GM12873 (cell line): ENCODE results near the gene ATF7.

ENCODE experiments used
- TF ChIP-seq, protein P1 (sequence below): IDR thresholded peaks from 2 replicates; pipeline ENCODE4 v1.5.1; 2012; ENCODE audit warnings: low read depth, mild to moderate bottlenecking, moderate library complexity, low read length, control low read depth; ENCODE audit not compliant: insufficient read depth; ENCODE audit errors: missing control alignments

ATF7 gene

DNA sequence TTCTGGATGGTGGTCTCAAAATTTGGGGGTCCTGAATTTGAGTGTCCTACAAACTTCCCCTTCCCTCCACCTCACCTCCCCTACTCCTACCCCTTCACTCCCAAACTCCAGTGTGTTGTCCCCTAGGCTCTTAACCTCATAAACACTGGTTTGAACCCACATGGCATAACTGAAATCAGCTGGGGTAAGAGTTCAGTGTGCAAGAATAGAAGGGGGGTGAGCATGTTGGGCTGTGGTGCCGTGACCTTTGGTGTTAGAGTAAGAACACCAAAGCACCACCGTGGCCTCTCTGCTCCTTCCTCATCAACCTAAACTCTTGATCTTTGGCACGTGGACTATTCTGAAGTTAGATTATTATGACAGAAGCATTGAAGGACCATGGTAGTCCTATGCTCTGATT, 163.2 kb downstream of the ATF7 start:
- TF ChIP-seq, protein P1, sequence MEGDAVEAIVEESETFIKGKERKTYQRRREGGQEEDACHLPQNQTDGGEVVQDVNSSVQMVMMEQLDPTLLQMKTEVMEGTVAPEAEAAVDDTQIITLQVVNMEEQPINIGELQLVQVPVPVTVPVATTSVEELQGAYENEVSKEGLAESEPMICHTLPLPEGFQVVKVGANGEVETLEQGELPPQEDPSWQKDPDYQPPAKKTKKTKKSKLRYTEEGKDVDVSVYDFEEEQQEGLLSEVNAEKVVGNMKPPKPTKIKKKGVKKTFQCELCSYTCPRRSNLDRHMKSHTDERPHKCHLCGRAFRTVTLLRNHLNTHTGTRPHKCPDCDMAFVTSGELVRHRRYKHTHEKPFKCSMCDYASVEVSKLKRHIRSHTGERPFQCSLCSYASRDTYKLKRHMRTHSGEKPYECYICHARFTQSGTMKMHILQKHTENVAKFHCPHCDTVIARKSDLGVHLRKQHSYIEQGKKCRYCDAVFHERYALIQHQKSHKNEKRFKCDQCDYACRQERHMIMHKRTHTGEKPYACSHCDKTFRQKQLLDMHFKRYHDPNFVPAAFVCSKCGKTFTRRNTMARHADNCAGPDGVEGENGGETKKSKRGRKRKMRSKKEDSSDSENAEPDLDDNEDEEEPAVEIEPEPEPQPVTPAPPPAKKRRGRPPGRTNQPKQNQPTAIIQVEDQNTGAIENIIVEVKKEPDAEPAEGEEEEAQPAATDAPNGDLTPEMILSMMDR: no peak

DNA sequence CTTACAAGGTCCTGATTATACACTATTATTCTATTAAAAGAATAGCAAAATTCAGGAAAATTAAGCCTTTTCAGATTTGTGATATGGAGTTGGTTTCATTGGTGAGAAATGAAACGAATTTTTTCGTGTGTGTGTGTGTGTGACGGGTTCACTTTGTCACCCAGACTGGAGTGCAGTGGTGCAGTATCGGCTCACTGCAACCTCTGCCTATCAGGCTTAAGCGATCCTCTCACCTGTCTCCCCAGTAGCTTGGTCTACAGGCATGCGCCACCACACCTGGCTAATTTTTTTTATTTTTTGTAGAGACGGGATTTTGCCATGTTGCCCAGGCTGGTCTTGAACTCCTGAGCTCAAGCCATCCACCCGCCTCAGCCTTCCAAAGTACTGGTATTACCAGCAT, 164.6 kb downstream of the ATF7 start:
- TF ChIP-seq, protein P1: no peak

DNA sequence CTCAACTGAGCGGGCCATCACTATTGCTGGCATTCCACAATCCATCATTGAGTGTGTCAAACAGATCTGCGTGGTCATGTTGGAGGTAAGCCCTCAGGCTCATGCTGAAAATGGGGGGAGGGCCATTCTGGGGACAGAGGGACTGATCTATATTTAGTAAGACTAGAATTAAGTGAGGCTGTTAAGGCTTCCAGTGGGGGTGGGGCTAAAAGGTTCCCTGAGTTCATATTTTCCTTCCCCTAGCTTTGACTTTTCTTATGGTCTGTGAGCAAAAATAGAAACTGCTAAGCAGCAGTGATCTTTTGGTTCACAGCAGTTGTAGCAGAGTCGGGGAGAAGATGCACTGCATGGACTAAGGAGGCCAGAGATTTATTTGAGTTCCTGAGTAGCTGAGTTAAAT, 165.1 kb downstream of the ATF7 start:
- TF ChIP-seq, protein P1: no peak

DNA sequence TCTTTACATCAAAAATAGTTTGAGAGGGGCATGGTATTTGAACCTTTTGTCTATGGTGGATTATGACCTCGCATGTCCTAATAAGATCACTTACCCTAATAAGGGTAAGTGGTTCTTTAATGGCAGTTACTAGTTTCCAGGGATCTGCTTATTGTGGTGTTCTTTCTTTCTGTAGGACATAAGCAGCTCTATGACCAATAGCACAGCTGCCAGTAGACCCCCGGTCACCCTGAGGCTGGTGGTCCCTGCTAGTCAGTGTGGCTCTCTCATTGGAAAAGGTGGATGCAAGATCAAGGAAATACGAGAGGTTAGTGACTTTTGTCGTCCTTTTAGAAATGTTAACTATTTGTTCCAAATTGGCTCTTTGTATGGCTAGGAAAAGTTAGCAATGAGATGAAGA, 167.1 kb downstream of the ATF7 start:
- TF ChIP-seq, protein P1: no peak
